GM23248 (cell line): ENCODE measurements around the gene ANKMY2. TPM values are rescaled to one million over a fixed set of nuclear protein-coding genes. Genes with fewer than 3 reads are reported as not detected.

Experiments used
- DNase-seq: peaks from one replicate; pipeline ENCODE4 v3.0.0-alpha.2; 2015
- H2AFZ ChIP-seq: fragments of 200-600 bp; sonication (generic); 2 replicates; pipeline ENCODE4 v1.6.1; 2016; ENCODE audit warnings: antibody characterized with exemption
- H3F3A ChIP-seq: fragments of 200-600 bp; sonication (generic); 2 replicates; pipeline ENCODE4 v1.6.1; 2016; ENCODE audit warnings: mild to moderate bottlenecking, antibody characterized with exemption, mixed run types; ENCODE audit not compliant: insufficient read depth
- H3K27ac ChIP-seq: fragments of 200-600 bp; sonication (generic); 2 replicates; pipeline ENCODE4 v1.5.1; 2016; ENCODE audit warnings: mild to moderate bottlenecking
- H3K27me3 ChIP-seq: fragments of 200-600 bp; sonication (generic); replicated peaks from 2 replicates; pipeline ENCODE4 v1.6.1; 2016; ENCODE audit warnings: mild to moderate bottlenecking; ENCODE audit not compliant: insufficient read depth
- H3K36me3 ChIP-seq: fragments of 200-600 bp; sonication (generic); 2 replicates; pipeline ENCODE4 v1.6.1; 2016; ENCODE audit warnings: low read depth, mild to moderate bottlenecking
- H3K4me1 ChIP-seq: fragments of 200-600 bp; sonication (generic); 2 replicates; pipeline ENCODE4 v1.6.1; 2016; ENCODE audit warnings: mild to moderate bottlenecking; ENCODE audit not compliant: insufficient read depth
- H3K4me2 ChIP-seq: fragments of 200-600 bp; sonication (generic); one replicate; pipeline ENCODE4 v1.6.1; 2016; ENCODE audit warnings: mild to moderate bottlenecking; ENCODE audit not compliant: unreplicated experiment
- H3K4me3 ChIP-seq: fragments of 200-600 bp; sonication (generic); 2 replicates; pipeline ENCODE4 v1.5.1; 2016; ENCODE audit warnings: mild to moderate bottlenecking
- H3K79me2 ChIP-seq: fragments of 200-600 bp; sonication (generic); 2 replicates; pipeline ENCODE4 v1.6.1; 2016; ENCODE audit warnings: mild to moderate bottlenecking; ENCODE audit not compliant: insufficient read depth
- H3K9ac ChIP-seq: fragments of 200-600 bp; sonication (generic); 2 replicates; pipeline ENCODE4 v1.6.1; 2016; ENCODE audit warnings: mild to moderate bottlenecking
- H3K9me2 ChIP-seq: fragments of 200-600 bp; sonication (generic); 2 replicates; pipeline ENCODE4 v1.6.1; 2016; ENCODE audit warnings: mixed run types, mild to moderate bottlenecking, moderate library complexity; ENCODE audit not compliant: insufficient read depth
- H3K9me3 ChIP-seq: fragments of 200-600 bp; sonication (generic); one replicate; pipeline ENCODE4 v1.6.1; 2017; ENCODE audit warnings: low read depth
- H4K20me1 ChIP-seq: fragments of 200-600 bp; sonication (generic); 2 replicates; pipeline ENCODE4 v1.6.0; 2016; ENCODE audit not compliant: insufficient read depth
- EZH2 ChIP-seq: fragments of 200-600 bp; sonication (generic); IDR thresholded peaks from 2 replicates; pipeline ENCODE4 v1.6.1; 2018; ENCODE audit warnings: antibody characterized with exemption, mild to moderate bottlenecking; ENCODE audit not compliant: insufficient read depth, poor library complexity, severe bottlenecking
- EZH2phosphoT487 ChIP-seq: fragments of 200-600 bp; sonication (generic); IDR thresholded peaks from 2 replicates; pipeline ENCODE4 v1.6.1; 2018; ENCODE audit warnings: antibody characterized with exemption, moderate library complexity, mild to moderate bottlenecking, low read depth; ENCODE audit not compliant: insufficient read depth
- WGBS, 2 experiments: methylation state at CpG; one replicate each; pipeline ENCODE4 v1.1.6; 2015 to 2017; ENCODE audit warnings: low lambda C conversion rate in 2 of 2, low coverage in 1 of 2; ENCODE audit errors: missing lambda C conversion rate in 2 of 2; 5-methylcytosine and 5-hydroxymethylcytosine counted together
- in situ Hi-C: fragments of 300-500 bp; cut with MboI; formaldehyde crosslinking; loops from 2 replicates; pipeline ENCODE4 v1.15.0; 2020
- polyA plus RNA-seq: library from polyadenylated mRNA; unstranded; fragments of >200 nt; fragmentation: Nextera tagmentation; extraction: Ambion mirVana; gene quantifications from 2 replicates; pipeline ENCODE4 v1.2.1, GENCODE V29; 2016
- total RNA-seq: library from RNA; depleted of rRNA; stranded (reverse); fragments of >200 nt; shearing (Covaris generic); gene quantifications from 2 replicates; pipeline ENCODE4 v1.2.3, GENCODE V29; 2014

Gene ANKMY2
- total and polyA plus RNA-seq, 2 experiments from 2014 or later: 19.3 to 23.1 TPM

DNA sequence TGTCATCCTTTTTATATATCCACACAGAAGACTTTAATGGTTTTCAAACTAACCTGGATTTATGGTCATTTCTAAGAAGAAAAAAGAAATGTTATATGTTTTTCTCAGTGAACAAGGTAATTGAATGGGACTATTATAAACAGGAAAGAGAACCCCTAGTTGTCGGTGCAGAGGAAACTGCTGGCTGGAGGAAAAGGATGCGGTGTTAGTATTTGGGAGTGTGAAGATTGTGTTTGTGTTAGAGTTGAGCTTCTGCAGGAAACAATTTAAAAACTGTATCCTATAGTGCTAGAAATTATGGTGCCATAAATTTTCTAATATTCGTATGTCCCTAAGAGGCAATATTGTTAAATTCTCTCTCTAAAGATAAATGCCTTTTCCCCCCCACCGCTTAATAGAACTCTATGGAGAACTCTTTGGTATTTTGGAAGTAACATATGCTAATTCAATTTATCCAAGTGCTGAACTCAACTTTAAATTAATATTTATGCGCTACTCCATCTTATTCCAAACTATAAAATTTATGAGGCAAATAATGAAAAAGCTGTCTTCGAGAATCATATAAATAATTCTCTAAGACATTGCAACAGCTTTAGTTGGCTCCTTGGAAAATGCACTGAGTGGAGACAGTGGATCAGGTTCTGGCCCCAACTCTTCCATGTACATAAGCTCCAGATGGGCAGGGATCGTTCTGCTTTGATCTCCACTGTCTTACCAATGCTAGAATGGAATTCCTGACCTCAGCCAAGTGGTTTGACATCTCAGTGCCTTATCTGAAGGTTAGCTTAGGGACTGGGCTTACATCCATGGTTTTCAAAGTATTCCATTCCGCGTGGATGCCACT, 6.1 kb upstream of the ANKMY2 start:
- no peaks in the 10 kb centered on the region for H3K9me2 ChIP-seq
- peaks cover 12% of the 10 kb centered on the region for H3F3A ChIP-seq
- DNase-seq: no peak
- in situ Hi-C loops: no loop called here
- peaks cover 23% of the 10 kb centered on the region for H3K4me1 ChIP-seq
- H3K79me2 ChIP-seq: peaks cover 100% of the 10 kb centered on the region
- H2AFZ ChIP-seq: no peak overlapping the region
- no peaks in the 10 kb centered on the region for H4K20me1 ChIP-seq
- no peaks in the 10 kb centered on the region for H3K36me3 ChIP-seq
- no peak overlapping the region for H3K27ac ChIP-seq
- no peak overlapping the region for H3K9ac ChIP-seq
- 93 to 97% methylated on average over 9 of the region's 9 CpGs for WGBS, 2 experiments
- no peaks in the 10 kb centered on the region for H3K9me3 ChIP-seq
- H3K4me2 ChIP-seq: no peak overlapping the region
- TF ChIP-seq EZH2 (no peak), EZH2phosphoT487 (no peak)
- H3K27me3 ChIP-seq: no peaks in the 10 kb centered on the region
- no peak overlapping the region for H3K4me3 ChIP-seq

DNA sequence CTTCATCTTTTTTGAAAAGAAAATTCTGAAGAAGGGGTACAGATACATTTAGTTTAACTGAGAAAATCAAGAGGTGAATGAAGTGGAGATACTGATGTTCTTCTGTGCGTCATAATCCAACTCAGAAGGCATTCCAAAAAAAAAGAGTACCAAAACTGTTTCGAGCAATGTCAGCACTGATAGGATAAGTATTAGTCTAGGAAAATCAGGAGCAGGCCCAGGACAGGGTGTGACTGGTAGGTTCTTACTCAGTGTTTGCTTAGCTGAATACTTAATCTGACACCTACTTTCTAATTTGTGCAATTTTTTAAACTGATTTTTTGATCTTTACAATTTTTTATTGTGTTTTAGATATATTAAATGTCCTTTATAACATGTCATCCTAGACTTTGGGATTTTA, 4.7 kb upstream of the ANKMY2 start:
- WGBS, 2 experiments: 98 to 100% methylated on average over 2 of the region's 2 CpGs
- Histone ChIP-seq H3K9ac (no peak overlapping the region), H4K20me1 (no peaks in the 10 kb centered on the region), H3K36me3 (no peaks in the 10 kb centered on the region), H3K79me2 (peaks cover 88% of the 10 kb centered on the region), H3K4me1 (peaks cover 23% of the 10 kb centered on the region), H3K4me3 (no peak overlapping the region), H3K9me3 (no peaks in the 10 kb centered on the region), H3K4me2 (no peak overlapping the region), H3K9me2 (no peaks in the 10 kb centered on the region), H3K27me3 (no peaks in the 10 kb centered on the region), H2AFZ (no peak overlapping the region), H3K27ac (no peak overlapping the region), H3F3A (peaks cover 12% of the 10 kb centered on the region)
- no peak for DNase-seq
- TF ChIP-seq EZH2: no peak
- in situ Hi-C loops: no loop called here

GRCh38 chr7:16649196-16649595, 3.6 kb upstream of the ANKMY2 start:
- H4K20me1 ChIP-seq: no peaks in the 10 kb centered on the region
- H2AFZ ChIP-seq: no peak overlapping the region
- no peaks in the 10 kb centered on the region for H3K27me3 ChIP-seq
- peak; percentile 29 for DNase-seq
- in situ Hi-C loops: no loop called here
- no peak overlapping the region for H3K9ac ChIP-seq
- no peak overlapping the region for H3K4me2 ChIP-seq
- H3K4me3 ChIP-seq: no peak overlapping the region
- no peaks in the 10 kb centered on the region for H3K36me3 ChIP-seq
- peaks cover 12% of the 10 kb centered on the region for H3F3A ChIP-seq
- WGBS, 2 experiments: 85 to 100% methylated on average over 1 of the region's 1 CpG
- no peaks in the 10 kb centered on the region for H3K9me2 ChIP-seq
- peaks cover 24% of the 10 kb centered on the region for H3K4me1 ChIP-seq
- H3K79me2 ChIP-seq: peaks cover 85% of the 10 kb centered on the region
- no peaks in the 10 kb centered on the region for H3K9me3 ChIP-seq
- TF ChIP-seq EZH2 (no peak), EZH2phosphoT487 (no peak)
- H3K27ac ChIP-seq: no peak overlapping the region

- 55 to 71% methylated on average over 1 of the region's 1 CpG for WGBS, 2 experiments
- no peaks in the 10 kb centered on the region for H4K20me1 ChIP-seq
- H3K9me3 ChIP-seq: no peaks in the 10 kb centered on the region
- H2AFZ ChIP-seq: no peak overlapping the region
- H3K36me3 ChIP-seq: no peaks in the 10 kb centered on the region
- no peak for DNase-seq
- no peak overlapping the region for H3K9ac ChIP-seq
- peaks cover 85% of the 10 kb centered on the region for H3K79me2 ChIP-seq
- no peak overlapping the region for H3K4me3 ChIP-seq
- peaks cover 30% of the 10 kb centered on the region for H3K4me1 ChIP-seq
- peaks cover 12% of the 10 kb centered on the region for H3F3A ChIP-seq
- in situ Hi-C loops: no loop called here
- no peaks in the 10 kb centered on the region for H3K27me3 ChIP-seq
- no peak for TF ChIP-seq EZH2
- TF ChIP-seq EZH2phosphoT487: no peak
- no peak overlapping the region for H3K4me2 ChIP-seq
- no peaks in the 10 kb centered on the region for H3K9me2 ChIP-seq
- no peak overlapping the region for H3K27ac ChIP-seq
Observed at GRCh38 chr7:16648551-16648950, 3.0 kb upstream of the ANKMY2 start.
